Measurements from ENCODE around the gene GTF2H3. TPM values are rescaled to one million over a fixed set of nuclear protein-coding genes. Genes with fewer than 3 reads are reported as not detected.

Gene GTF2H3
- total and polyA plus RNA-seq, 8 donors: 2.9 to 12.4 (median 7.0) TPM

- ATAC-seq (no peak), DNase-seq (no peak), FAIRE-seq (no peak)
- WGBS, 2 donors: 91 to 95% methylated on average over 9 of the region's 9 CpGs
- Histone ChIP-seq H3K9me3 (no peaks in the 10 kb centered on the region), H3K36me3 (no peaks in the 10 kb centered on the region), H3K4me1 (peaks cover 0 to under 1% (median 0%) of the 10 kb centered on the region in 3 donors), H3K4me3 (no peak overlapping the region), H3K27ac (no peak overlapping the region), H3K27me3 (no peaks in the 10 kb centered on the region)
- TF ChIP-seq, protein P1, sequence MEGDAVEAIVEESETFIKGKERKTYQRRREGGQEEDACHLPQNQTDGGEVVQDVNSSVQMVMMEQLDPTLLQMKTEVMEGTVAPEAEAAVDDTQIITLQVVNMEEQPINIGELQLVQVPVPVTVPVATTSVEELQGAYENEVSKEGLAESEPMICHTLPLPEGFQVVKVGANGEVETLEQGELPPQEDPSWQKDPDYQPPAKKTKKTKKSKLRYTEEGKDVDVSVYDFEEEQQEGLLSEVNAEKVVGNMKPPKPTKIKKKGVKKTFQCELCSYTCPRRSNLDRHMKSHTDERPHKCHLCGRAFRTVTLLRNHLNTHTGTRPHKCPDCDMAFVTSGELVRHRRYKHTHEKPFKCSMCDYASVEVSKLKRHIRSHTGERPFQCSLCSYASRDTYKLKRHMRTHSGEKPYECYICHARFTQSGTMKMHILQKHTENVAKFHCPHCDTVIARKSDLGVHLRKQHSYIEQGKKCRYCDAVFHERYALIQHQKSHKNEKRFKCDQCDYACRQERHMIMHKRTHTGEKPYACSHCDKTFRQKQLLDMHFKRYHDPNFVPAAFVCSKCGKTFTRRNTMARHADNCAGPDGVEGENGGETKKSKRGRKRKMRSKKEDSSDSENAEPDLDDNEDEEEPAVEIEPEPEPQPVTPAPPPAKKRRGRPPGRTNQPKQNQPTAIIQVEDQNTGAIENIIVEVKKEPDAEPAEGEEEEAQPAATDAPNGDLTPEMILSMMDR (IDR thresholded peaks at IDR 0.05): no peak
- intact Hi-C loops (cut with DNase I): no loop called here
Observed at GRCh38 chr12:123676616-123677320, 43.1 kb downstream of the GTF2H3 start.

GRCh38 chr12:123678981-123679380 is 45.4 kb downstream of the GTF2H3 start:
- no peaks in the 10 kb centered on the region for H3K36me3 ChIP-seq
- WGBS, 2 donors: 93 to 95% methylated on average over 10 of the region's 10 CpGs
- DNase-seq: no peak
- ATAC-seq: no peak
- intact Hi-C loops (cut with DNase I): no loop called here
- no peaks in the 10 kb centered on the region for H3K4me1 ChIP-seq
- FAIRE-seq: no peak
- H3K9me3 ChIP-seq: no peaks in the 10 kb centered on the region
- no peak overlapping the region for H3K27ac ChIP-seq
- no peak overlapping the region for H3K4me3 ChIP-seq
- H3K27me3 ChIP-seq: no peaks in the 10 kb centered on the region
- TF ChIP-seq, protein P1 (IDR thresholded peaks at IDR 0.05): no peak

- no peaks in the 10 kb centered on the region for H3K27me3 ChIP-seq
- no peaks in the 10 kb centered on the region for H3K36me3 ChIP-seq
- no peak for FAIRE-seq
- WGBS, 2 donors: 89 to 93% methylated on average over 2 of the region's 2 CpGs
- intact Hi-C loops (cut with DNase I): no loop called here
- no peaks in the 10 kb centered on the region for H3K9me3 ChIP-seq
- ATAC-seq: no peak
- TF ChIP-seq, protein P1 (IDR thresholded peaks at IDR 0.05): no peak
- H3K4me3 ChIP-seq: no peak overlapping the region
- DNase-seq: no peak
- no peak overlapping the region for H3K27ac ChIP-seq
- no peaks in the 10 kb centered on the region for H3K4me1 ChIP-seq
Observed at GRCh38 chr12:123681605-123682004, 48.0 kb downstream of the GTF2H3 start.

- intact Hi-C loops (cut with DNase I): no loop called here
- ATAC-seq (no peak), DNase-seq (no peak), FAIRE-seq (no peak)
- Histone ChIP-seq H3K4me1 (no peaks in the 10 kb centered on the region), H3K27ac (no peak overlapping the region), H3K9me3 (no peaks in the 10 kb centered on the region), H3K27me3 (no peaks in the 10 kb centered on the region), H3K4me3 (no peak overlapping the region), H3K36me3 (no peaks in the 10 kb centered on the region)
- 85 to 91% methylated on average over 3 of the region's 3 CpGs for WGBS, 2 donors
- TF ChIP-seq, protein P1 (IDR thresholded peaks at IDR 0.05): no peak
Observed at GRCh38 chr12:123683964-123684363, 50.3 kb downstream of the GTF2H3 start.

- TF ChIP-seq, protein P1 (IDR thresholded peaks at IDR 0.05): no peak
- H3K27ac ChIP-seq: no peak overlapping the region
- intact Hi-C loops (cut with DNase I): no loop called here
- no peaks in the 10 kb centered on the region for H3K4me1 ChIP-seq
- no peaks in the 10 kb centered on the region for H3K36me3 ChIP-seq
- no peaks in the 10 kb centered on the region for H3K27me3 ChIP-seq
- 93% methylated on average over 18 of the region's 18 CpGs for WGBS, 2 donors
- ATAC-seq (no peak), FAIRE-seq (no peak), DNase-seq (no peak)
- H3K4me3 ChIP-seq: no peak overlapping the region
- no peaks in the 10 kb centered on the region for H3K9me3 ChIP-seq
Observed at GRCh38 chr12:123686636-123687190, 53.1 kb downstream of the GTF2H3 start.
